HG03571 (cell line): ENCODE results near the gene SRP72.
"Not testable (repeated sequence)": the region's sequence is repeated elsewhere in the genome, so short reads cannot be mapped to it uniquely, and the experiment has no call there.

Experiments
- ATAC-seq: cut with Tn5 transposase; IDR thresholded peaks from one replicate; pipeline ENCODE4 v1.9.1; 2021; ENCODE audit not compliant: unreplicated experiment

Gene SRP72

DNA sequence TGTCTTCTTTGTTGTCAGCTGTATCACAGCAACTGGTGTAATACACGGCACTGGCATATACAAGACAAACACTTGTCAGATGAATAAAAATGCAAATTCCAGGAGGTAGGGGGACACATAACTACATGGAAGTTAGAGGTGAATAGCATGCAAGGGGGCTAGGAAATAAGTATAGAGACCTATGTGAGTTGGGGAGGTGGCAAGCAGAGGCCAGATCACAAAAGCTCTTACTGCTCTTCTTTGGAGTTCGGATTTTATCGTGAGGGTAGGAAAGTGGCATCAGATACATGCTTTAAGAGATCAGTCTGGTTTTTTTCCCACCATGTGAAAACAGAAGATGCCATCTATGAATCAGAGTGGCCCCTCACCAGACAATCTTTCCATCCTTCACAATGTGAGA is 2.8 kb upstream of the SRP72 start:
- no peak for ATAC-seq

DNA sequence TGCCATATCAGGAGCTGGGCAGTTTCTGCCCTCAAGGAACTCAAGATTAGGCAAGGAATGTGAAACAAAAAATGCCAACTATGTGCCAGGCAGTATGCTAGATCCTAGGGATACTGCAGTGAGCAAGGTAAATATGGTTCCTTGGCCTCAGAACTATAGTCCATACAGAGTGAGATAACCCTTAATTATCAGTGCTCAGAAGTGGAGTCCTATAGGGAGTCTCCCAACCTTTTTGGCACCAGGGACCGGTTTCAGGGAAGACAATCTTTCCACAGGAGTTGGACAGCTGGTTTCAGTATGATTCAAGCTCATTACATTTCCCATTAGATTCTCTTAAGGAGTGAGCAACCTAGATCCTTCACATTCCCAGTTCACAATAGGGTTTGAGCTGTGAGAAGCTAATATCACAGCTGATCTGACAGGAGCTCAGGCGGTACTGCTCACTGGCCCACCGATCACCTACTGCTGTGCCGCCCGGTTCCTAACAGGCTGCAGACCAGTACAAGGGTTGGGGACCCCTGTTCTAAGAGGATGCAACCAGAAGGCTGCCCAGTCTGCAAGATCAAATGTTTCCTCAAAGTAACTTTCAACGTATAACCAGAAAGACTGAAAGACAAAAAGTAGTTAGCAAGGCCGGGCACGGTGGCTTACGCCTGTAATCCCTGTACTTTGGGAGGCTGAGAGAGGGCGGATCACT is 1.7 kb upstream of the SRP72 start:
- ATAC-seq = no peak

DNA sequence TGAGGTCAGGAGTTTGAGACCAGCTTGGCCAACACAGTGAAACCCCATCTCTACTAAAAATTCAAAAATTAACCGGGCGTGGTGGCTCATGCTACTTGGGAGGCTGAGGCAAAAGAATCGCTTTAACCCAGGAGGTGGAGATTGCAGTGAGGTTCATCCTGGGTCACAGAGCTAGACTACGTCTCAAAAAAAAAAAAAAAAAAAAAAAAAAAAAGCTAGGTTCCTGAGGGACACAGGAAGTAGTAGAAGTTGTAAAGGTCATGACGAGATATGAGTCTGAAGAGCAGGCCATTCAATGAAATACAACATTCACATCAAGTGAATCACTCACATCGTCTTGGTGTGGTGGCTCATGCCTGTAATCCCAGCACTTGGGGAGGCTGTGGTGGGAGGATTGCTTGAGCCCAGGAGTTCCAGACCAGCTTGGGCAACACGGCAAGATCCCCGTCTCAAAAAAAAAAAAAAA is 1.1 kb upstream of the SRP72 start:
- ATAC-seq = not testable (repeated sequence)

DNA sequence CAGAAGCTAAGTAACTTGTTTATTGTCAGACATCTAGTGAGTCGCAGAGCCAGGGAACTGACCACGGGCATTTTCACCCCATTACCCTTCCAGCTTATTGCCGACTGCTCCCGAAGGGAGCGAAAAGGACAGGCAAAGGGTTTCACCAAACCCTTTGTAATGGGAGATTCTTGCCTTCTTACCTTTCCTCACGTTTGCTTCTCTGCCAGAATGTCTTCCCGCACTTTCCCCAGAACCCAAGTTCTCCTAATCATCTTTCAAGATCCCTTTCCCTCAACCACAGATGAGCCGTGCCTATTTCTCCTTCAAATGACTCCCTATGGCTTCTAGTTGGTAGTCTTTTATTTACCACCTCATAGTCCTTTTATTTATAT is 520 bp upstream of the SRP72 start:
- no peak for ATAC-seq

DNA sequence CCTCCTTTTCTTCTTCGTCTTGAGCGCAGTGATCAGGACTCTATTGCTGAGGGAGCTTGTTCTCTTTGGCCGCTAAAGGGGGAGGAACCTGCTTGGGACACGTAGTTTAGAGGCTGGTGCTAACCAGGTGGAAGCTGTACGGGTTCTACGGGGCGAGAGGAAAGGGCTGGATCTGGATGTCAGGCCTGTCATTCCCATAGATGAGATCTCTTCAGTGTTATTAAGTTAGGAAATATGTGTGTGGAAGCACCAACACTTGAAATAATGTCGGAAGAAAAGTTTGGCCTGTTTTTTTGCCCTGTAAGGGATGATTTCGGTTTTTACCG is 643 bp downstream of the SRP72 start:
- ATAC-seq = peak; percentile 32

DNA sequence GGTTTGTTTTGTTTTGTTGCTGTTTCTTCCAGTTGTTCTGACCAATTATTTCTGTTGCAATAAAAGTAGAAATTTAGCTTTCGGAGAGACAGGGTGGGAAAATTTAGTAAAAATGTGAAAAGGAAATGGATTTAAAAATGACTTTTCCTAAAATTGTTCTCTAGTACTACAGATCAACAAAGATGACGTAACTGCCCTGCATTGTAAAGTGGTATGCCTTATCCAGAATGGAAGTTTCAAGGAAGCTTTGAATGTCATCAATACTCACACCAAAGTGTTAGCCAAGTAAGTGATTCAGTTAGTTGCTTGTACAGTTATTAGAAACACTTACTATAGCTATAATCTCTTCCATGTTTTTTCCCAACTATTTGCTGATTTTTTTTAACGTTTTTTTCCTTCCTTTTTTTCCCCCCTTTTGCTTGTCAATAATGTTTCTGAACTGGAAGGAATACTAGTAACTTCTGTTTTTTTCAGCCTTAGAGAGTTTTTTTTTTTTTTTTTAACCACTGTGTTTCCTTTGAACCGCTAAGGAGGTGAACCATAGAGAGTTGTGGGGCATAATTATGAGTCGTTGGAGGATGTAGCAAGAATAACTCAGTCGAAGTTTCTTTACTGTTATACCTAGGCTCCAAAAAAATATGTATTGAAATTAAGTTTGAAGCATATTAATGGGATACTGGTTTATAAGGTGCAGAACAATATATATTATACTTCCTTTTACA is 2.2 kb downstream of the SRP72 start:
- ATAC-seq = no peak

DNA sequence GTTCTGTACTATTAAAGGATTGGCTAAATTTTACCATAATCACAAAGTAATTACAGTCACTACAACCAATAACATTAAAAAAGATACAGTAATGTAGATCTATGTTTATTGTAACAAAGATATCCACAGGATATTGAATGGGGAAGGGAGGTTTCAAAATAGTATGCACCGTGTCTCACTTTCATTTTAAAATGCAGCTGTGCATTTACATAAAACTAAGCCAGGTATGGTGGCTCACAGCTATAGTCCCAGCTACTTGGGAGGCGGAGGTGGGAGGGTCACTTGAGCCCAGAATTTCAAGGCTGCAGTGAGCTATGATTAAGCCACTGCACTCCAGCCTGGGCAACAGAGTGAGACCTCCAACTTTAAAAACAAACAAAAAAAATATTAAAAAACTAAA is 8.5 kb downstream of the SRP72 start:
- ATAC-seq = peak; percentile 61

DNA sequence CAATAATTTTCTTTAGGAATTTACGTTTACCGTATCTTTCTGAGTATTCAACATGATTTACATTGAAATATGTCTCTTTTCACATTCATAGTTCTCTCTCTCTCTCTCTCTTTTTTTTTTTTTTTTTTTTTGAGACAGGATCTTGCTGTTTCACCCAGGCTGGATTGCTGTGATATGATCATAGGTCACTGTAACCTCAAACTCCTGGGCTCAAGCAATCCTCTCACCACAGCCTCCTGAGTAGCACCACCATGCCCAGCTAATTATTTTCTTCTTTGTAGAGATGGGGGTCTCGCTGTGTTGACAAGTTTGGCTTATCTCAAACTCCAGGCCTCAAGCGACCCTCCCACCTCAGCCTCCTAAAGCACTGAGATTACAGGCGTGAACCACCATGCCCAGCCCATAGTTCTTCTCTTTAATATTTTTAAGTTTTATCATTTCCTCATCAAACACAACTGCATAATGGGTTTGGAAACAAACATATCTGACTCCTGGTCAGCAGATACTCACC is 9.8 kb downstream of the SRP72 start:
- ATAC-seq = no peak

DNA sequence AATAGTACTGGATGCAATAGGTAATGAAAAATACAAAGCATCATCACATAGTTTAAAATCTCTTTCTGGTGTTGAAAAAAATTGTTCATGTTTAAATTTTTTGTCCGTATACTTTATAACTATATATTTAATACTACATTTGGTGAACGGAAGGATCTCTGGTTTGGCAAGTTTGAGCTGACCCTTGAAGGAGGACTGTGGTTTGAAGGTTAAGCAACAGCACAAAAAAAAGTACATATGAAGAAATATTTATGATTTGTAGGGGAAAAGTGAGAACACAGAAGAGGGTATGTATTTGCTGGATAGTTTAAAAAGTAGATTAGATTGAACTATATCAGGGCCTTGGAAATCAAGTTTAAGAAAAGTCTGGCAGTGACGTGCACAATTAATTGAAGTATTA is 13.3 kb downstream of the SRP72 start:
- ATAC-seq = no peak

DNA sequence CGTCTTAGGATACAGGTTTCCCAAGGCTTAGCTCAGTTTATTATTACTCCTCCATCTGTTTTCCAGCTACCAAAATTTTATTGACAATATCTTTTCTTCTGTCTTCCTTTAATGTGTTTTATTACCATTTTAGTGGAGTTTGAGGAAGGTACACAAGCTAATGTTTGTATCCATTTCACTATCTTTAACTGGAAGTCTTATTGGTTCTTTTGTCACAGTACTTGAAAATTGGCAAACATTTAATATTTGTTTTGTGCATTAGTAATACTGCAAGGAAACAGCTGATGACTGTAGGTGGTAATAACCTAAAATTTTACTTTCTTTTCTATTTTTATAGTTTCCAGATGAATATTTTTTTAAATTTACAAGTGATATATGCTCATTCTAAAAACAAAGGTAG is 28.8 kb downstream of the SRP72 start:
- no peak for ATAC-seq

DNA sequence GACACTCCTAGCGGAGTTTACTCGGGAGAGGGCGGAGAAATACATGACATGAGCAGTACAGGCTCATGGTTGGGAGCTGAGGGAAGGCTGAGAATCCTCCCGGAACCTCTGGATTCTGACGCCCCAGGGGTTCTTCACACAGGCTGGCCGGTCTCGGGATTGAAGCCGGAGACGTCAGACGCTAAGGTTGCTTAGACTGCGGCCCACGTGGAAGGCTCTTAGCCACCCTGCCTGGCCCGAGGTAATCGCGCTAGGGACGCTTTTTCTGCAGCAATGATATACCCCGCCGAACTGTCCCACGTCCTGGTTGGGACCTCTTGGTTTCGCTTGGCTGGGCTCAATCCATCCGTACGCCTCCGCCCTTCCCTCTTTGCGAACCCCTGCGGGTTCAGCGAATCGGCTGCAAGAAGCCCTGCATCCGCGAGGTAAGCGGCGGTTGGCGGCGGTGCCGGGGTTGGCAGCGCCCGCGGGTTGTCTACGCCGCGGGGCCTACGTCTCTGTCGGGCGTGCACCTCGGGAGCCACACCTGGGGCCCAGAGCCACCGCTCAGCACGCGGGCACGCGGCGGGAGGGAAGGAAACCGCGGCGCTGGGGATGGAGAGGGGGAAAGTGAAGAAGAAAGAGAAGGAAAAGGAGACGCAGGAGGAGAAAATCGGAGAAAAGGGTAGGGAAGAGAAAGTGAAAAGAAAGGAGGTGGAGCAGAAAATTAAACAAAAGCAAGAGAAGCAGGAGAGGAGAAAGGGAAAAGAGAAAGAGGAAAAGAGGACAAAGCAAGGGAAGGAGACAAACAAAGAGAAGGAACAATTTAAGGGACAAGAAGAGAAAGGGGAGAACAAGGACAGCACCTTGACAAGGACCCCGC is 38.1 kb downstream of the SRP72 start, which contains the start of gene ARL9:
TSS of gene ARL9 (plus strand) at position 523 of the 862 bp plus-strand sequence. CDS start at position 595, 72 bp downstream.
- ATAC-seq = peak; percentile 50

DNA sequence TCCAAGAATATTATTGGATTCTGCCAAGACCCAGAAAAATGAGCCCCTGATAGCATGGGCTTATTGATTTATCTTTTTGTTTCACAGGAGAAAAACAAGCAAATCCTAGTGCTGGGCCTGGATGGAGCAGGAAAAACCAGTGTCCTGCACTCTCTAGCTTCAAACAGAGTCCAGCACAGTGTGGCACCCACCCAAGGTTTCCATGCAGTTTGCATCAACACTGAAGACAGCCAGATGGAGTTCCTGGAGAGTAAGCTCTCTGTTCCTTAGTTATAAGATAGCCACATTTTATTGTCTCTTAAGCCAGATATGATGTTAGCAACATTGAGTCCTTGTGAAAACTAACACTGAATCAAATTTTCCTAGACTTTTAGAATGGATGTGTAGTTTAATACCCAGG is 43.7 kb downstream of the SRP72 start:
- ATAC-seq = no peak

DNA sequence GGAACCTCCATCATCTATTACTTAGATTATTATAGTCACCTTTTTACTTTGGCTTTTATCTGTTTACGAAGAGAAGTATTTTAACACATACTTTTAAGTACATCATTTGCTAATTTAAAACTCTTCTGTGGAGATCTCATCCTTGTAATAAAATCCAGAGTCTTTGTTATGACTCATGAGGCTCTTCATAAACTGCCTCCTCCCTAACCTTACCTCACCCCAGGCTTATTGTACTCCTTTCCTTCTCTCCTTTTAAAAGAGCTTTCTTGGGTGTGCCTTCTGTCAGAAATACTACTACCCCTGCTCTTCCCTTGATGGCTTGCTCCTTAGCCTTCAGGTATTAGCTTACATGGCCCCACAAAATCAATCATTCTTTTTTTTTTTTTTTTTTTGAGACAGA is 44.7 kb downstream of the SRP72 start:
- no peak for ATAC-seq

DNA sequence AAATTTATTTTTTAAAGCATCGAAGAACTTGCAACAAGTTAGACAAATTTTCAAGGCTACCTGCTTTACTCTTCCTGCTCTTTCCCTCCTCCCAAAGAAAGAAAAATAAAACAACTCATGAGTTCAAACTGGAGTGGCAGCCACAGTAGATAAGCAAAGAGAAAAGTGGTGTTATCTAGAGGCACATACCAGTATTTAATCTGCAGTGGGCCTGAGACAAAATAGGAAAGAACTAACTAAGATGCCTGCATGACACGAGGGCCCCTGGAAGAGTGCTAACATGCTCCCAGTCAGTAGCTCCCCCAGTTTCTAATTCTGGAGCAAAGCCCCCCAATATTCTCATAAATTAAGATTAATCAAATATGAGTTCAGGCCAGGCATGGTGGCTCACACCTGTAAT is 46.1 kb downstream of the SRP72 start:
- no peak for ATAC-seq

DNA sequence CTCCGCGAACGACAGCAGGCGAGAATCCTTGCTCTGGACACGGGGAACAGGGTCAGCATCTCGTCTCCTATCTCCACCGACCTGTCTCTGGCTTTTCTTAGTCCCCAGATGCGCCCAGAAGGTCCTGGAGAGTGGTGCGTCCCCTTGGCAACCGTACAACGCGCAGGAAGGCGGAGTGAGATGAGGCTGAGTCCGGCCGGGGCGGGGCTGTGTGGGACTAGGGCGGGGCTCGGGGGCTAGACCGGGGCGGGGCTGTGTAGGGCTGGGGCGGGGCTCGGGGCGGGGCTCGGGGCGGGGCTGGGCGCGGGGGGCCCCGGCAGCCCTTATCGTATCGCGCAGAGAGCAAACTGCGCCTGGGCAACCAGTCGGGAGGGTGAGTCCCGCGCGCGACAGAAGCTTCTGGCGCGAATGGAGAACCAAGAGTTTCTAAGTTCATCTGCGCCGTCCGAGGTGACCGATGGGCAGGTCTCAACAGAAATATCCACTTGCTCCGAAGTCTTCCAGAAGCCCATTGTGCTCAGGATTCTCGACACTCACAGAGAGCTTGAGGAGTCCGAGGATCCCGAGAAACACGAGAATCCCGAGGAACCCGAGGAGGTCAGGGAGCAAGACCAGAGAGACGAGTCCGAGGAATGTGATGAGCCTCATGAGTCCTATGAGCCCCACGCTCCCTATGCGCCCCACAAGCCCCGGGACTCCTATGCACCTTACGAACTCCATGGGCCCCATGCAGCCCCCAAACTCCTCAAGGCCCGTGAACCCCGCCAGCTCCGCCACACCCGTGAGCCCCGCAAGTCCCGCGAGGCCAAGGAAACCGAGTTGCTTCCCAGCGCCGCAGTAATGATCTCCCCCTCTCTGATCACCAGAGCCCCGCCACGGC is 63.1 kb downstream of the SRP72 start:
- peak; percentile 97 for ATAC-seq

DNA sequence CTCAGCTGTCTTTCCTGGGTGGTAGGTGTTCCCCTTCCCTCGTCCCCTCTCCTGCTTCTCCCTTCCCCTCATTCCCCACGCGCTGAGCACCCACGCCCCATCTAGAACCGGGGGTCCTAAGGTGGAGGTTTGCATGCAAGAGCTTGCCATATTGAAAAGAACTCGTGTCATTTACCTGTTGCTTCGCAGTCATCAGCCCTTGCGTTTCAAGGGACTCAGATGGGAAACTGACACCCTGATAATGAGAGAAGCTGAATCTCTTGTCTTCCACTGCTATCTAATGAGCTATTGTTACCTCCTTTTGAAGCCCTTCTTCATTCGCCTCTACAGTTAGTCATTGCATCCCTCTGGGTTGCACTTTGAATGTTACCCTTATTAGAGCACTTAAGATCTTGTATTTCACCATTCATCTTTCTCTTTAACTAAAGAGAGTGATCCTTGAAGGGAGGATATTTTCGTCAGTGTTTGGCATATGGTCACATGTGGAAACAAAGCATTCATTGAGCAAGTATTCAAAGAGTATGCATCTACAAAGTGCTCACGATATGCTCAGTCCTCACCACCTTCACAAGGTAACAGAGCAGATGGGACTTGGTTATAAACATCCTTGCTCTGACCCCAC is 63.8 kb downstream of the SRP72 start:
- no peak for ATAC-seq

DNA sequence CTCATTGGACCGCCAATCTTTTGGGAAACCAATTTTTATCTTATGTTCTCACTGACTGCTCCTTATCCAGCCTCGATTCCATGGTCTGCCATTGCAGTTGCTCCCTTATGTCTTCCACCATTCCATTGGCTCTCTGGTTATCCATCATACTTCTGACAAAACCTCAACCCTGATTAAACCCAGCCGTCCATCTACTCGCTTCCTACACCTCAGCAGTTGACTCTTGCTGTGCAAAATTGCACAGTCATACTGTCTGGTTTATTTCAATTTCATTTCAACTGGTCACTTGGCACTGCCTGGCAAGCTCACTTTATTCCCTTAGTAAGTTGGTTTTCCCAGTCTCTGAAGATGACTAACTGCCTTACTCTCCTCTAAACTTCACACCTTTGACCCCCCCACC is 64.4 kb downstream of the SRP72 start:
- ATAC-seq = no peak

DNA sequence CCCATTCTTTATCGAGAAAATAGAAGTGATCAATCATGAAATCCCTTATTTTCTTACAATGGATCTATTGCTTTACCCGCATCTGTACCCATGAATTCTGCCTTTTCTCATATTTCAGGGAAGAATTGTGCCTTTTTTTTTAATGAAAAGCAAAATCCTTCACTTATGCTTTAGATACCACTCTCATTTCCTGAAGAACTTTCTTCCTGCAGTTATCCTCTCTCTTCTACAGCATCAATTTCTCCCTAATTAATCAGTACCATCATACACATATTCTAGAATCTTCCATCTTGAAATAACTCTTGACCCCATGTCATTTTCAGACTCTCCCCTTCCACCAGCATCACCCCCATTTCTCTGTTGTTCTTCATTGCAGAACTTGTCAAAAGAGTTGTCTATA is 64.8 kb downstream of the SRP72 start:
- ATAC-seq = no peak

DNA sequence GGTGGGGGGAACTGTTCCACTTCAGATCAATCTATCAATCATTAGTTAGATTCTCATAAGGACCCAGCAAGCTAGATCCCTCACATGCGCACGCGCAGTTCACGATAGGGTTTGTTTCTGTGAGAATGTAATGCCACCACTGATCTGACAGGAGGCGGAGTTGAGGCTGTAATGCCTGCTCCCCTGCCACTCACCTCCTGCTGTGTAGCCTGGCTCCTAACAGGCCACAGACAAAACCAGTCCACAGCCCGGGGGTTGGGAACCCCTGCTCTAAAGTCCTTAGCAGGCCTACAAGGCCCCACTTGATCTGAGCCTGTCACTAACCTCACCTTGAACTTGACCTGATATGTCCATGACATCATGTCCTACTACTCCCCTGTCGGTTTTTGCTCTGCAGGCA is 68.5 kb downstream of the SRP72 start:
- no peak for ATAC-seq

DNA sequence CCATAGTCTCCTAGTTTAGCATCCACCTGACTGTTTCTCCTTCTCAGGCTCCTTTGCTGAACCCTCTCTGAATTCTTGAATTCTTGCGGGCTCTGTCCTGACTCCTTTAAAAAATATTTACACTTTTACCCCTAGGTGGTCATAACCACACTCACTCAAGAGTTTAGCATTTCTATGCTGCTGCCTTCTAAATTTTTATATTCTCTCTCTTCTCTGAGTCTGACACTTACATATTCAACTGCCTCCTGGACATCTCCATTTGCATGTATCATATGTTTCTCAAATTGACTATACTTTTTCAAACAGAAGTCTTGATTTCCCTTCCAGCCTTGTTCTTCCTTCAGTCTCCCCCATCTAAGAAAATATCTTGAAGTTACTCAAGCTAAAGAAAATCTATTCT is 69.7 kb downstream of the SRP72 start:
- no peak for ATAC-seq
